GM23338 (cell line): ENCODE data around the gene CYP2C18. TPM values are rescaled to one million over a fixed set of nuclear protein-coding genes. Genes with fewer than 3 reads are reported as not detected.

Experiments used
- ATAC-seq: fragments of 200-7000 bp; cut with Tn5 transposase; 3 replicates; pipeline ENCODE4 v1.9.1; 2020
- DNase-seq: peaks from one replicate; pipeline ENCODE4 v3.0.0-alpha.2; 2015; ENCODE audit warnings: low spot score
- H2AFZ ChIP-seq: fragments of 200-600 bp; sonication (generic); 2 replicates; pipeline ENCODE4 v1.8.0; 2016; ENCODE audit warnings: antibody characterized with exemption, mild to moderate bottlenecking, moderate library complexity
- H3F3A ChIP-seq: fragments of 200-600 bp; sonication (generic); replicated peaks from 2 replicates; pipeline ENCODE4 v1.8.0; 2017; ENCODE audit warnings: antibody characterized with exemption, mixed run types, low read depth
- H3K27ac ChIP-seq: fragments of 200-600 bp; sonication (generic); 2 replicates; pipeline ENCODE4 v1.6.1; 2016; ENCODE audit warnings: low read depth
- H3K27me3 ChIP-seq: fragments of 200-600 bp; sonication (generic); 2 replicates; pipeline ENCODE4 v1.8.0; 2016; ENCODE audit warnings: mild to moderate bottlenecking, mixed run types, moderate library complexity; ENCODE audit not compliant: insufficient read depth
- H3K36me3 ChIP-seq: fragments of 200-600 bp; sonication (generic); 2 replicates; pipeline ENCODE4 v1.8.0; 2016; ENCODE audit warnings: mild to moderate bottlenecking; ENCODE audit not compliant: insufficient read depth
- H3K4me1 ChIP-seq: fragments of 200-600 bp; sonication (generic); 2 replicates; pipeline ENCODE4 v1.8.0; 2016; ENCODE audit warnings: mild to moderate bottlenecking, moderate library complexity; ENCODE audit not compliant: insufficient read depth
- H3K4me2 ChIP-seq: fragments of 200-600 bp; sonication (generic); 2 replicates; pipeline ENCODE4 v1.7.1; 2017; ENCODE audit warnings: mixed run types
- H3K4me3 ChIP-seq: fragments of 200-600 bp; sonication (generic); 2 replicates; pipeline ENCODE4 v1.6.1; 2016; ENCODE audit warnings: mixed run types
- H3K79me2 ChIP-seq: fragments of 200-600 bp; sonication (generic); replicated peaks from 2 replicates; pipeline ENCODE4 v1.8.0; 2017; ENCODE audit warnings: mild to moderate bottlenecking; ENCODE audit not compliant: insufficient read depth
- H3K9me2 ChIP-seq: fragments of 200-600 bp; sonication (generic); 2 replicates; pipeline ENCODE4 v1.8.0; 2017; ENCODE audit not compliant: insufficient read depth
- H4K20me1 ChIP-seq: fragments of 200-600 bp; sonication (generic); replicated peaks from 2 replicates; pipeline ENCODE4 v1.8.0; 2017; ENCODE audit warnings: mild to moderate bottlenecking; ENCODE audit not compliant: insufficient read depth
- H3K27ac Mint-ChIP-seq: 2 replicates; pipeline ENCODE4 v1.8.0; 2020; ENCODE audit warnings: inconsistent platforms, mild to moderate bottlenecking, moderate library complexity, mixed read lengths
- H3K27me3 Mint-ChIP-seq: 3 replicates; pipeline ENCODE4 v1.8.0; 2022; ENCODE audit warnings: low read depth, mild to moderate bottlenecking, moderate library complexity, mixed read lengths, inconsistent platforms; ENCODE audit not compliant: insufficient read depth, poor library complexity
- H3K36me3 Mint-ChIP-seq: 3 replicates; pipeline ENCODE4 v1.8.0; 2021; ENCODE audit warnings: low read depth, mild to moderate bottlenecking, inconsistent platforms, moderate library complexity, mixed read lengths
- H3K4me1 Mint-ChIP-seq: 3 replicates; pipeline ENCODE4 v1.8.0; 2020; ENCODE audit warnings: mild to moderate bottlenecking, inconsistent platforms, mixed read lengths
- H3K4me3 Mint-ChIP-seq: 3 replicates; pipeline ENCODE4 v1.8.0; 2021; ENCODE audit warnings: moderate library complexity, mild to moderate bottlenecking, inconsistent platforms, mixed read lengths
- H3K9me3 Mint-ChIP-seq: 3 replicates; pipeline ENCODE4 v1.8.0; 2020; ENCODE audit warnings: moderate library complexity, mild to moderate bottlenecking, inconsistent platforms, mixed read lengths
- CREB1 ChIP-seq: fragments of 250-450 bp; sonication (Bioruptor Pico); IDR thresholded peaks from 2 replicates; pipeline ENCODE4 v1.5.0; 2020; ENCODE audit warnings: low read depth, mild to moderate bottlenecking, moderate library complexity
- CTCF ChIP-seq, 2 experiments: fragments of 200-600 bp in 1 of 2; sonication (generic) in 1 of 2; conservative IDR thresholded peaks; 2 replicates each; pipeline versions ENCODE4 v1.5.1 to v1.6.1; 2016 to 2017; ENCODE audit warnings: antibody characterized with exemption in 2 of 2, low read depth in 2 of 2, mild to moderate bottlenecking in 2 of 2, moderate library complexity in 1 of 2
- ETS1 ChIP-seq: IDR thresholded peaks from 2 replicates; pipeline ENCODE4 v1.6.1; 2016; ENCODE audit warnings: antibody characterized with exemption
- EZH2 ChIP-seq: fragments of 200-600 bp; sonication (generic); IDR thresholded peaks from one replicate; pipeline ENCODE4 v1.8.0; 2017; ENCODE audit warnings: antibody characterized with exemption, mild to moderate bottlenecking, low read depth; ENCODE audit not compliant: unreplicated experiment
- EZH2phosphoT487 ChIP-seq: fragments of 200-600 bp; sonication (generic); IDR thresholded peaks from one replicate; pipeline ENCODE4 v1.8.1; 2018; ENCODE audit warnings: antibody characterized with exemption; ENCODE audit not compliant: unreplicated experiment
- JUNB ChIP-seq: IDR thresholded peaks from one replicate; pipeline ENCODE4 v1.6.1; 2016; ENCODE audit warnings: antibody characterized with exemption; ENCODE audit not compliant: unreplicated experiment
- NANOG ChIP-seq: IDR thresholded peaks from 2 replicates; pipeline ENCODE4 v1.6.1; 2016; ENCODE audit warnings: antibody characterized with exemption, borderline replicate concordance
- POLR2AphosphoS5 ChIP-seq: IDR thresholded peaks from 2 replicates; pipeline ENCODE4 v1.6.1; 2016; ENCODE audit warnings: antibody characterized with exemption, low read depth
- REST ChIP-seq: IDR thresholded peaks from one replicate; pipeline ENCODE4 v1.6.1; 2018; ENCODE audit warnings: antibody characterized with exemption; ENCODE audit not compliant: unreplicated experiment
- STAT1 ChIP-seq: IDR thresholded peaks from one replicate; pipeline ENCODE4 v1.6.1; 2016; ENCODE audit warnings: antibody characterized with exemption; ENCODE audit not compliant: unreplicated experiment
- ZNF114 ChIP-seq: fragments of 250-450 bp; sonication (Bioruptor Pico); IDR thresholded peaks from 2 replicates; pipeline ENCODE4 v1.5.0; 2020; ENCODE audit warnings: mild to moderate bottlenecking, moderate library complexity
- ZNF331 ChIP-seq: fragments of 250-450 bp; sonication (Bioruptor Pico); IDR thresholded peaks from 2 replicates; pipeline ENCODE4 v1.5.0; 2020; ENCODE audit warnings: low read depth, mild to moderate bottlenecking, moderate library complexity
- ZNF462 ChIP-seq: fragments of 250-450 bp; sonication (Bioruptor Pico); IDR thresholded peaks from 2 replicates; pipeline ENCODE4 v1.5.0; 2020; ENCODE audit warnings: mild to moderate bottlenecking, moderate library complexity
- polyA plus RNA-seq: library from polyadenylated mRNA; unstranded; fragments of >200 nt; fragmentation: Nextera tagmentation; extraction: Ambion mirVana; gene quantifications from 2 replicates; pipeline ENCODE4 v1.2.1, GENCODE V29; 2016
- total RNA-seq: library from RNA; depleted of rRNA; stranded (reverse); fragments of >200 nt; shearing (Covaris generic); gene quantifications from 2 replicates; pipeline ENCODE4 v1.2.3, GENCODE V29; 2014

CYP2C18 gene
- total and polyA plus RNA-seq, 2 experiments from 2014 or later = 0.08 to 0.63 TPM

- Mint-ChIP-seq H3K4me3 (no peak overlapping the region), H3K27me3 (peaks cover 3% of the 10 kb centered on the region), H3K27ac (no peak overlapping the region), H3K9me3 (peaks cover 7% of the 10 kb centered on the region; the same call in 1 of the 3 replicates), H3K4me1 (peaks cover 3% of the 10 kb centered on the region; the same call in 2 of the 3 replicates), H3K36me3 (no peaks in the 10 kb centered on the region)
- no peaks in the 10 kb centered on the region for H3K27me3 ChIP-seq
- no peaks in the 10 kb centered on the region for H3F3A ChIP-seq
- no peaks in the 10 kb centered on the region for H3K79me2 ChIP-seq
- H2AFZ ChIP-seq = peak overlapping the region; percentile 85; the same call in 1 of the 2 replicates
- no peak overlapping the region for H3K27ac ChIP-seq
- TF ChIP-seq ZNF462 (CRISPR knock-in tag) (no peak), REST (no peak), CTCF (conservative IDR thresholded peaks at IDR 0.05; ENCODE audit: low read depth in 2 of 2) (no peak), NANOG (no peak), POLR2AphosphoS5 (no peak), ZNF331 (CRISPR knock-in tag) (no peak), EZH2 (no peak), EZH2phosphoT487 (no peak), CREB1 (CRISPR knock-in tag) (no peak), ZNF114 (CRISPR knock-in tag) (no peak), JUNB (no peak), ETS1 (no peak), STAT1 (no peak)
- H3K4me2 ChIP-seq = no peak overlapping the region
- no peak for ATAC-seq
- no peaks in the 10 kb centered on the region for H3K36me3 ChIP-seq
- no peak overlapping the region for H3K4me3 ChIP-seq
- H4K20me1 ChIP-seq = no peaks in the 10 kb centered on the region
- peaks cover 5% of the 10 kb centered on the region; the same call in 1 of the 2 replicates for H3K9me2 ChIP-seq
- no peak for DNase-seq
- H3K4me1 ChIP-seq = 0 out of 2 replicates have a peak, but pooled peaks cover 8% of the 10 kb centered on the region
Observed at GRCh38 chr10:94687625-94688248, 4.2 kb downstream of the CYP2C18 start.
